NCI-H1092 (cell line): ENCODE data around the gene ITGB8.
"Not testable (repeated sequence)": the region's sequence is repeated elsewhere in the genome, so short reads cannot be mapped to it uniquely, and the experiment has no call there.

Source experiments
- DNase-seq: peaks from one replicate; lab custom pipeline; 2025; lab: John Stamatoyannopoulos, UW

The ITGB8 gene

DNA sequence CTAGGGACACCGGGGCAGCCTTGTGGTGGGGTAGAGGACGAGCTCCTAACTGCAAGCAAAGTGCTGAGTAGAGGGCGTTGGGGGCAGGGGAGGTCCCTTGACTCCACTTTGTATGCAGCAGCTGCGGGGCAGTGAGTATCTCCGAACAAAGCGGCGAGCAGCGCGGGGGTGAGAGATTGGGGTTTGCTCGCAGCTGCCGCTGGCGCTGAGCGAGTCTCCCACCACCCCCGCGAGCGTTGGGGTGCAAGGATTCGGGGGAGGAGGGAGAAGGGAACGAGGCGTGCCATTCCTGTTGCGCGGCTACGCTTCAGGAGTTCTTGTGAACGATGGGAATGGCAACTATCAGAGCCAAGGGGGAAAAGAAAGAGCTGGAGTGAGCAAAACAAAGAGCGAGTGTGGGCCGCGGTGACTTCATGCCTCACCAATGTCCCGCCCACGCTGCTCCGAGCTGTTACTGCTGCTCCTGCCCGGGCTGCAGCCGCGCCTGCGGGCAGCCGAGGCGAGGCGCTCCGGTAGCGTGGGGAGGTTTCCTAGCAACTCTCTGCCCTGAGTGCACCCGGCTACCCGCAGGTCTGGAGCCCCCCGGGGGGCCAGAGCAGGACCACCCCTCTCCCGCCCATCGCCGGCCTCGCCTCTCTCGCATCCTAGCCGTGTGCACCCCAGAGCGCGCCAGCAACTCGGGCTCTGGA lies at the start of gene ITGB8:
ITGB8 (plus strand) TSS at position 662 of the 689 bp plus-strand sequence. CDS start 907 bp downstream, outside the sequence.
- peak; percentile 73 for DNase-seq

GRCh38 chr7:20282959-20283358 lies 47.7 kb upstream of the ITGB8 start:
- DNase-seq = no peak

GRCh38 chr7:20283385-20283784 lies 47.3 kb upstream of the ITGB8 start:
- no peak for DNase-seq

- DNase-seq = no peak
Measured at GRCh38 chr7:20284003-20284770, 46.5 kb upstream of the ITGB8 start.

GRCh38 chr7:20284771-20285143 lies 45.9 kb upstream of the ITGB8 start:
- DNase-seq = no peak

DNA sequence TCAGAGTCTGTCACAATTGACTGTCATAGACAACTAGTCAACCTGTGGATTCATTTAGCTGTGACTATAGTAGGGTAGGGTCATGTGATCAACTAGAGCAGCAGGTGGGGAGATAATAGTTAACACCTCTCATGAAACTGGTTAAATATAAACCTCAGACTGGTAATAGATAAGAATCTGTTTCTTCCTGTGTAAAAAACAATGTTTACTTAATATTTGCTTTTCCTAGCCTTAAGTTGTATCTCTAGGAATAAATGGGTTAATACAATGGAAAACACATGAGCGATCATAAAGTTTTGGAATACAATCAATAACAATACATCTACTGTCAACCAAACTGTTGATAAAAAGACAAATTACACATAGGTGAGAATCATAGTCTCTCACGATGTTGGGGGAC lies 43.4 kb upstream of the ITGB8 start:
- no peak for DNase-seq

GRCh38 chr7:20288036-20288435 lies 42.7 kb upstream of the ITGB8 start:
- DNase-seq = no peak

- no peak for DNase-seq
Measured at GRCh38 chr7:20290505-20291111, 40.1 kb upstream of the ITGB8 start.

DNA sequence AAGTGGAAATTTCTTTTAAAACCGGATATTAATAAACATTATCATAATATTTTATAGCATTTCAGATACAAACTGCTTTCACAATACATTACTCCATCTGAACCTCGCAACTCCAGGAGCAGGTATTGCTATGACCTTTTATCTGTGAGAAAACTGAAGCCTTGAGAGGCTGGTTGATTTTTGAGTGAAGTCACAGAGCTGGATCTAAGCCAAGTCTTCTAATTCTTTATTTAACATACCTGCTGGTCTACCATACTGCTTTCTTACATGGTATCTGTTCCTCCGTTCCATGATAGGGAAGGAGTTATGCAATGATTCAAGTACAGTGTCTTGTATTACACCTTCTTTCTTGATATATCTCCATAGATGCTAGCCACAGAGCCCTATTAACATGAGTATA lies 37.4 kb upstream of the ITGB8 start:
- no peak for DNase-seq

GRCh38 chr7:20296444-20296843 lies 34.3 kb upstream of the ITGB8 start:
- no peak for DNase-seq

DNA sequence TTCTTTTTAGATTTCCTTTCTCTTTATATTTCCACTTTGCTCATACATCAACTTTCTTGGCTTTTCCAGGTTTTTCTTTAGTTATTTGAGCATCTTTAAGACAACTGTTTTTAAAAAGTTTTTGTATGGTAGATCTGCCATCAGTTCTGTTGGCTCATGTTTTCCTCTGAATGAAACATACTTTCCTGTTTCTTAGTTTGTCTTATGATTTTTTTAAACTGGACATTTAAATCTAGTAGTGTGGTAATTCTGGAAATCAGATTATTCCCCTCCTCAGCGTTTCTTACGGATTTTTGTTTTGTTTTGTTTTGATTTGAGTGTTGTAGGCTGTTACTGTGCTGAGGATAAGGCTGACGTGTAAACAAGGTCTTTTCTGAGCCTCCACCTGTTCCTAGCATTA lies 33.8 kb upstream of the ITGB8 start:
- no peak for DNase-seq

DNA sequence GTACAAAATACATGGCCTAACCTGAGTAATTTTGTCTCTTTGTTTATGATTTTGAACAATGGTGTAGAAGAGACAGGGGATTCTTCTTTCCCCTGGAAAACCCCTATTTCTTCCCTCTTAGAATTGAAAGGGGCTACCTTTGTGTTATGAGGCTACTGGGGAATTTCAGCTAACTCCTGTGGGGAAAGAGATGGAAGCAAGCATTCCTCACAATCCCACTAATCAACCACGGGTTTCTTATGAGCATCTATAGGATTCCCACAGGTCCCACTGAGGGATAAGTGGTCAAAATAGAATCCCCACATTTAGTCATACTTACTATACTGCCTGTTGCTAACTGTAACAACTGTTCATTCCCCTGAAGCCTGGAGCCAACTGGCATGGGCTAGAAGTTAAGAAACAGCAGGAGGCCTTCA lies 32.2 kb upstream of the ITGB8 start:
- no peak for DNase-seq

- no peak for DNase-seq
Measured at GRCh38 chr7:20299145-20299544, 31.6 kb upstream of the ITGB8 start.

DNA sequence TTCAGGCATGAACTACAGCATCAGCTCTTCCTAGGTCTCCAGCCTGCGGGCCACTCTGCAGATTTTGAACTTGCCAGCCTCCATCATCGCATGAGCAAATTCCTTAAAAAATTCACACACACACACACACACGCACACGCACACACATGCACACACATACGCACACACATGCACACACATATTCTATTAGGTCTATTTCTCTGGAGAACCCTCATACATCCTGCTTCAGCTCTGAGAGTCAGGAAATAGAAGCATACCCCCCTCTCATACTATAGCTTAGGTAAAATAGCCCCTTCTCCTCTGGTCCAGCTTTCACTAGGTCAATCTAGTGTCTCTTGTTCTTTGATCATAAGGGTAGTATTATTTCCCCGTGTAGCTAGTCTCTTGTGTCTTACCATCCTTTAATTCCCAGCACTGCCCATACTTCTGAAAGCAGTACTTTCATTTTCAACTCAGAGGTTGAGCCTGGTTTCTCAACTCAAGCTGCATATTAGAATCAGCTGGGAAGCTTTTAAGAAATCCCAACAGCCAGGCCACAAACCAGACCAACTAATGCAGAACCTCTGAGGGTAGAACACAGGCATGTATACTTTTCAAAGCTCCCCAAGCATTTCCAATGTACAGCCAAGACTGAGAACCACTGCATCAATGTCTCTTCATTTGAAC lies 30.9 kb upstream of the ITGB8 start:
- no peak for DNase-seq

GRCh38 chr7:20301311-20301939 lies 29.3 kb upstream of the ITGB8 start:
- no peak for DNase-seq

DNA sequence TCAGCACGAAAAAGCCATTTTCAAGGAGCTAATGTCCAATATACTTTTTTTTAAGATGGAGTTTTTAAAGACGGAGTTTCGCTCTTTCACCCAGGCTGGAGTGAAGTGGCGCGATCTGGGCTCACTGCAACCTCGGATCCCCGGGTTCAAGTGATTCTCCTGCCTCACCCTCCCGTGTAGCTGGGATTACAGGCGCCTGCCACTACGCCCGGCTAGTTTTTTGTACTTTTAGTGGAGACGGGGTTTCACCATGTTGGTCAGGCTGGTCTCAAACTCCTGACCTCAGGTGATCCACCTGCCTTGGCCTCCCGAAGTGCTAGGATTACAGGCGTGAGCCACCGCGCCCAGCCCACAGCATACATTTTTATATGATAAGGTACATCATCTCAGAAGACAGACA lies 28.4 kb upstream of the ITGB8 start:
- DNase-seq = not testable (repeated sequence)

- no peak for DNase-seq
Measured at GRCh38 chr7:20302891-20303290, 27.8 kb upstream of the ITGB8 start.

- no peak for DNase-seq
Measured at GRCh38 chr7:20304366-20304765, 26.3 kb upstream of the ITGB8 start.

DNA sequence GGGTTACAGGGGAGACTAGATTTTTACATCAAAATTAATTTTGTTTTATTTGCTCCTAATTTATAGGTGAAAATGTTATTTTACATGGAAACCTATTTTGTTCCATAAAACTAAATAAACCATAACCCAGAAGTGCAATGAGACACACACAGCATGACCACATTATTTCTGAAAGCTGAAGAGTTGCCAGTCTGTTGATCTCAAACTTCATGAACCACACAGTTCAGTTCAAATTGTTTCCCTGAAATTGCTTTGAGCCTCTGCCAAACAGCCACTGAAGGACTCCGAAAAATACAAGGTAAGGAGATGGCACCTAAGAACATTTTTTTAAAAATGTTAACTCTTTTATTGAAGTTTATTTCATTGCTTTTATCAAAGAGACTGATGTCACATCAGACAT lies 25.0 kb upstream of the ITGB8 start:
- DNase-seq = no peak

DNA sequence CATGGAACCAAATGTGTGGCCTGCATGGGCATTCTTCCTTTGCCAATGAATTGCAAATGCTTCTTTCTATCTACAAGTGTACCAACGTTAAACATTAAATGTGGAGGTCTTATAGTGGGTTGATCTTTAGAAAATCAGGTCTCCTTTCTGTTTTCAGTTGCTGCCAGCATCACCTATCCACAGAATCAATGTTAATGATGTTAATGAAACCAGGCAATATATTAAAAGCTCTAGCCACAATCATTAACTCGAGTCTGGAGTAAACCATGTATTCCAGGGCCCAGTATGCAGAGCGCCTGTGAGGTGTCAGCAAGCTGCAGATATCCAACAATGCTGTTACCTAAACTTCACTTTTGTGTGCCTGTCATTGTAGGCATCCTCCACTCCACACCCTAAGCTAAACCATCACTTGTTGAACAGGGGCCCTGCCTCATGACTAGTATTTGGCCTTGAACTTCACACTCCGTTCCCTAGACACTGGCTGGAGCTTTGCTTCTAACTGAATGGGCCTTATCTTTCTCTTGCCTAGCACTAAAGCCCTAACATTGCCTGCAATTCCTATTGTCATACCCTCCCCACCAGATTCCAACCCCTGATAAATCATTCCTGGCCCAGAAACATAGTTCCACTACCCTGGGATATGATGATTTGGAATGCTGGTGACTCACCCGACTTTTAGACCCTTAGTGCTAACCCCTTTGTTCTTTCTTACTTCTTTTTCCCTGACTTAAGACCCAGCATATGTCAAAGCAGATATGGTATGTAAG lies 24.3 kb upstream of the ITGB8 start:
- DNase-seq = no peak

GRCh38 chr7:20307119-20307518 lies 23.6 kb upstream of the ITGB8 start:
- no peak for DNase-seq
